Activated CD4-positive, alpha-beta T cell treated with anti-CD3 and anti-CD28 coated beads, Interleukin-2, amount 50 U/mL, for 4 hours (primary cell): ENCODE results near the gene LUZP2.
"Not testable (repeated sequence)": the region's sequence is repeated elsewhere in the genome, so short reads cannot be mapped to it uniquely, and the experiment has no call there.

Experiments used
- DNase-seq, 2 experiments: peaks; one replicate each; pipeline ENCODE4 v3.0.0-alpha.2; 2020

LUZP2 gene

DNA sequence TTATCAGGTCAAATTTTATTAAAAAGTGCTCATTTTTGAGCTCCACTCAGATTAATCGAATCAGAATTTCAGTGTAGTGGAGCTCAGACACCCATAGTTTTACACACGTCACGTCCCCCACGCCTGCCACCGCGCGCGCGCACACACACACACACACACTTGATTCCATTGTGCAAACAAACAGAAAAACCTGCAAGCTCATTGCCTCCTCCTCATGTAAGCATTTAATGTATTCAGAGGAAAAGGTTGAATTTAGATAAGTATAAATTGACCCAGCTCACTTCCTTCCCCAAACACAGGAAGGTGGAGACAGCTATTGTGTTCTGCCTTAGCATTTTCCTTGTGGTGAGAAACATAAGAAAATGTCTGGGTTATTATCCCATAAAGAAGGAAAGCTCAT is 336.7 kb downstream of the LUZP2 start:
- DNase-seq, result no peak

DNA sequence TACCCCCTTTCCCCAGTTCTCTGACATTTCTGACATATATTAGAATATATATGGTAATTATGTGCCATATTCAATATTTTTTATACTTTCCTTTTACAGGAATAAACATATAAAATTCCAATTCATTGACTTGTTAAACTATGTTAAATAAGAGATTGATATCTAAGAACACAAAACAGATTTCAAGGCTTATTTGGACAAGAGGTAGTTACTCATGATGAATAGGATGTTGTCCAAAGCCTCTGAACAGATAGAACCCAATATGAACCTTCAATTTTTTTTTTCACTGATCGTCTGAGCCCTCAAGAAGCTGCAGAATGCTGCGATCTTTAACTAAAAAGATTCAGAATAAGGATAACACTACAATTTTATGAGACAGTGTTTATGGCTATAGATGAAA is 340.3 kb downstream of the LUZP2 start:
- no peak for DNase-seq

DNA sequence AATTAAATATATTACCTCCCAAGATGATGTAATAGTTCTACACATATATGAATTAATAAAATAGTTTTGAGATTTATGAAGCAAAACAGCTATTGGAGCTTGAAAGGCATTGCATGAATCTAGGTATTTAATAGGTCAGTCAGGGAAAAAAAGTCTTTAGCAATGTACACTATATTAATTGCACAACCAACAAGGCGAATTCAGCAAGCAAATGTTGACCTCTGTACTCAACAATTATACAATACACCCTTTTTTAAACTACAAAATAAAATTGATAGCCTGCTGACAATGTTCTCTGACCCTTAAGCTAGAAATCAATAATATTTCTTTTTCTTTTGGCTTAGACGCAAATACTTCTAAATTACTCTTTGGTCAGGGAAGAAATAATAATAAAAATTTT is 345.5 kb downstream of the LUZP2 start:
- no peak for DNase-seq

DNA sequence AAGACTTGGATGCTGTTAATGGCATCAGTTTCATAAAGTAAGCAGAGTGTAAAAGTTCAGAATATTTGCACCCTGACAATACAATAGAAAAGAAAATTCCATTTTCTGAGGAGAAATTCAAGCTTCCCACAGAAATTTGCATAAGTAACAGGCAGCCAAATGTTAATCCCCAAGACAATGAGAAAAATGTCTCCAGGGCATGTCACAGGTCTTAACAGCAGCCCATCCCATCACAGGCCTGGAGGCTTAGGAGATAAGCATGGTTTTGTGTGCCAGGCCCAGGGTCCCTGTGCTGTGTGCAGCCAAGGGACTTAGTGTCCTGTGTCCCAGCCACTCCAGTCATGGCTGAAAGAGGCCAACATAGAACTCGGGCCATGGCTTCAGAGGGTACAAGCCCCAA is 347.6 kb downstream of the LUZP2 start:
- no peak for DNase-seq

DNA sequence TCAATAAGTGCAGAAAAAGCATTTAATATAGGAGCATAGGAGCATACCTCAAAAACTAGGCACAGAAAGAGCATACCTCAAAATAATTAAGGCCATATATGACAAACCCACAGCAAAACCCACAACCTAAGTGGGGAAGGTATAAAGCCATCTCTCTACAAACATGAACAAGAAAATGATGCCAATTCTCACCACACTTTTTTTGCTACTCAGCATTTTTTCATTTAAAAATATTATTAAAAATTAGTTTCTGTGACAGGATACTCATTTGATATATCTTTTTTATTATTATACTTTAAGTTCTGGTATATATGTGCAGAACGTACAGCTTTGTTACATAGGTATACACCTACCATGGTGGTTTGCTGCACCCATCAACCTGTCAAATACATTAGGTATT is 352.0 kb downstream of the LUZP2 start:
- no peak for DNase-seq

DNA sequence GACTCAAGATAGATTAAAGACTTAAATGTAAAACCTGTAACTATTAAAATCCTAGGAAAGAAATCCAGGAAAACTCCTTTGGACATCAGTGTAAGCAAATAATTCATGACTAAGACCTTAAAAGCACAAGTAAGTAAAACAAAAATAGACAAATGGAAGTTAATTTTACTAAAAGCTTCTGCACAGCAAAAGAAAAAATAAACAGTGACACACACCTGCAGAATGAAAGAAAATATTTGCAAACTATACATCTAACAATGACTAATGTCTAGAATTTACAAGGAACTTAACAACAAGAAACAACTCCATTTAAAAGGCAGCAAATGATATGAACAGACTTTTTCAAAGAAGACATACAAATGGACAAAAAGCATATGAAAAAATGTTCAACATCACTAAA is 359.1 kb downstream of the LUZP2 start:
- DNase-seq, result no peak

DNA sequence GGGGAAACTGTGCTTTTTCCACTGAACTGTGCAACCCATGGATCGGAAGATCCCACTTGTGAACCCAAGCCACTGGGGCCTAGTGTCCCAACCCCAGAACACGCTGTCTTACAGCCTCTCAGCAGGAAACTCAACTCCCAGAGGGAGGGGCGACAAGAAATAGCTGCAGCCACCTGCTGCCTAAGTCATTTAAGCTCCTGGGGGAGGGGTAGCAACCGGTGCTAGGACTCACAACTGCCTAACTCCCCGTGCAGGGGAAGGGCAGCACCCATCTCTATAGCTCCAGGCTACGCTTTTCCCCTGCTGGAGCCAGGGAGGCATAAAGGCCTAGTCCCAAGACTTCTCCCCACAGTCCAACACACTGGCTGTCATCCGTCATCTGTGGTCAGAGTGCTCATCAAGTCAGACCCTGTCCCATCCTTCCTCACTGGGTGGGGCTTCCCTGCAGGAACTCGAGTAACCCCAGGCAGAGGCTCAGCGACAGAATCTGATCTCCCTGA is 363.0 kb downstream of the LUZP2 start:
- DNase-seq, result no peak

GRCh38 chr11:24861440-24861839 is 364.6 kb downstream of the LUZP2 start:
- DNase-seq, result no peak

DNA sequence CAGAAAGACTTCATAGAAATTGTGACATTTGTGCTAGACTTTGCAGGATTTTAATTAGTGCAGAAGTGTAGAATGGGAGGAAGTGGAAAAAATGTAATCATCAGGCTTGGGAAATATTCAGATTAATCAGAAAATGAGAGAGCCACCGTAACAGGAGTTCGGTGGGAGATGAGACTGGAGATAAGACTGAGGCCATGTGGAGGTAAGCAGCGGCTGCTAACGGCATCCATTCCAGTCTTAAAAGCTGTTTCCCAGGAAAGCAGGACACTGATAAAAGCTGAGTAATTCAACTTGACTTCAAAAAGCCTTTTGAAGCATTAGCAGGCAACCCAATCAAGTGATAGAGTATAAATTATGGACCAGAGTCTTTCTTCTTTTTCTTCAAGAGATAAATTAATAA is 369.9 kb downstream of the LUZP2 start:
- no peak for DNase-seq

DNA sequence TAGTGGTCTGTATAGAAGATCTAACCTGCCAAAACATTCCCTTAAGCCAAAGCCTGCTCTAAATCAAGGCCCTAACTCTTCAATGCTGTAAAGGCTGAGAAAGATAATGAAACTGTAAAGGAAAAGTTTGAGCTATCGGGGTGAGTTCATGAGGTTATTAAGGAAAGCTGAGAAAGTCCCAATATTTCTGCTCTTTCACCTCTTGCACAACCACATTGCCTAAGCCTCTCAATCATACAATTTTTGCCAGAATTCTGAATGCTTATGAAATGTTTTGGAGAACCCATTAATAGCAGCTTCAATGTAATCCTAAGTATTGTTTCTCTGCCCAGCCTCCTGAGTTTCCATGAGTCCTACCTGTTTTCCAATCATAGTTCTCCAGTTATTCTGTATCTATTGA is 373.2 kb downstream of the LUZP2 start:
- no peak for DNase-seq

DNA sequence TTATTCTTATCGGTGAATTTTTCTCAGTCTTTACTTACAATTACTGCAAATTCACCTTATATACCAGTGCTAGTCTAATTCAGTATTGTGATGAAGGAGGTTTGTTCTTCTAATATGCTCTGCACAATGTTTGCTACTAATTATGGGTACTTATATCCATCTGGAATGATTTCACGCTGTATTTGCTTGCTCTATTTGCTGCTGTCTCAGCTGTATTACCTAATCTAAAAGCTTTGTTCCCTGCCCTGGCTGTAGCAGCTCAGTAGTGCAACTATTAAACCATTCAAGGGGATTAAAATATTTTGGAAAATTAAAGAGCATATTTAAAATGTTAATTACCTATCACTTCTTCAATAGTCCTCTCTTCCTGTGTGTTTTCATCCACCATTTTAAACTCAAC is 375.3 kb downstream of the LUZP2 start:
- DNase-seq, result no peak

DNA sequence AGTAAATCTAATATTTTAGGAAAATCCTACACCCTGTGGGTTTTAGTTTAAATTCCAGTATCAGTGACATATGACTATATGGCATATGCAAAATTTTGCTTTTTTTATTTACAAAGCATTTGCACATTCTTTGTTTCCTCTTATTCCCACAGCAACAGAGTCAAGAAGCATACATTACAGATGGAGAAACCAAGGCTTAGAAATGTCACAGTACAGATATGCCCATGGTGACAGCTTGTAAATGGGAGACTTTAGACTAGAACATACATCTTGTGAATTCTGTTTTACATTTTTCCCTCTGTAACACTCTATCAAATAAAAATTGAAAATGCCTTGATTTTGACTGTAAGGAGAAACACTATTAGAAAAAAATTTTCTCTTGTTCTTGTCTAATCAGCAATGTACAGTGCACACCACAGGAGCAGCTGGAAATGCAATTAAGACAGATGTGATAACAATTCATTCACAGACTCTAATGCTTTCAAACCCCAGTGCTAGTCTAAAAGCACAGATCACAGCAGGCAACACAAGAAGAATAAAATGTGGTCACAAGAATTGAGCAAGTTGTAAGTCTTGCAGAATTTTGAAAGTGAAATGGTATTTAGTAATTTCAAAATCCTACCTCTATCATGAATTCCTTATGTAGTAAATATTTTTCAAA is 375.9 kb downstream of the LUZP2 start:
- no peak for DNase-seq

- DNase-seq, result no peak
These were observed 384.1 kb downstream of the LUZP2 start for GRCh38 chr11:24880962-24881361.

DNA sequence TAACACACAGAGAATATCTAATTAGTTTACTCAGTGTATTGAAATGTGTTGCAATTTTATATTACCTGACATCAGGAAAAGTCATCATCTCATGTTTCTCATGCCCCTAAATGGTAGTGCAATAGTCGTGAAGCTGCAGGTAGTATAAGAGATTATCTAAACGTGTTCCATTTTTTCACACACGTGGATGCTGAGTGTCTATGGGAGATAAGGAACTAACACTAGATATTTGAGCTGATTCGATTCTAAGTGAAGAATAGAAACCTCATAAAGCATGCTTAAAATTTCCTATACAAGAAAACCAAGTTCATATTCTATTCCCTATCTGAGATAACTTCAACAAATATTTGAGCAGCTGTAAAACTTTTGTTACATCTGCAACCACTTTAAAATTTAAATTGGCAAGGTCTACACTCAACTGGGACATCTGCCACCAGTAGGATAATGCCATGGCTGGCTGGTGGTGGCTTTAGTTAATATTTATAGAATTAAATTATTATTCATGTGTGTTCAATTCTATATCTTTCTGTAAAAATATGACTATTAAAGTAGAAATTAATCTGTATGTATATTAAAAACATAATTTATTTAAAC is 388.8 kb downstream of the LUZP2 start:
- no peak for DNase-seq

GRCh38 chr11:24886880-24887619 is 390.2 kb downstream of the LUZP2 start:
- no peak for DNase-seq

DNA sequence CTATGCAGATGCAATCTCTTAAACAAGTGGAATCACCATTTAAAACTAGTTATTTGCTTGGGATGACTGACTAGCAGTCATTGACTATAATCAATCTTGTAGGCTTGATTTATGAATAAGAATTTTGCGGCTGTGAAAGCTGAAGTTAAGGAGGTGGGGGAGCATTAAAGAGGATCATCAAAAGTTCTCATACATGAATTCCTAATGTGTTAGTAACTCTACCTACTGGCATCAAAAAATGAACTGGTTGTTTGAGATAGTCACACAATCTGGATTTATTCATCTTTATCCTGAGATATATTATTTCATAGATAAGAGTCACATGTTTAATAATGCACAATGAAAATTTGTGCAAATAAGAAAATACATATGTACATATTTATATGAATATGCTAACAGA is 393.6 kb downstream of the LUZP2 start:
- no peak for DNase-seq

GRCh38 chr11:24891845-24892492 is 395.1 kb downstream of the LUZP2 start:
- not testable (repeated sequence) for DNase-seq

- no peak for DNase-seq
These were observed 399.4 kb downstream of the LUZP2 start for GRCh38 chr11:24896118-24896835.

GRCh38 chr11:24900514-24900913 is 403.7 kb downstream of the LUZP2 start:
- DNase-seq, result no peak

DNA sequence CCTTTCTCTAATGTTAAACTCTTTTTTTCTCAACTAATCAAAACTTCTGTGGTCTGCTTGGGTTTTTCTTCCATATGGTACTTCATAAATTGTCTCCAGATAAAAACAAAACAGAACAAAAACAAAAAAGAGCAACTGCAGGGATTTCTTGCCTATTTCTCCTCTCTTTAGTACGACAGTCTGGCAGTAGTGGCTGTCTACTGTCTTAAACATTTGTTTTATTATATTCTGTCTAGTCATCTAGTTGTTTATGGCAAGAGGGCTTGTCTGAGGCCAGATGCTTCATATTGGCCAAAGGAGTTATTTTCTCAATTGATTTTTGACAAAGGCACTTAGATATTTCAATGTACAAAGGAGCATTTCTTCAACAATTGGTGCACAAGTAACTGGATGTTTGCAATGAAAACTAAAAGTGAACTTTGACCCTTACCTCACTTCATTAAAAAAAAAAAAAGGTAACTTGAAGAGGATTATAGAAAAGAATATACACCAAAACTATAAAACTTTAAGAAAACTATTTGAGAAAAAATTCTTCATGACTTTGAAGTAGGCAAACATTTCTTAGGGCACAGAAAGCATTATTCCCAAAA is 404.2 kb downstream of the LUZP2 start:
- DNase-seq, result no peak

GRCh38 chr11:24903555-24903954 is 406.7 kb downstream of the LUZP2 start:
- DNase-seq, result no peak

- no peak for DNase-seq
These were observed 428.2 kb downstream of the LUZP2 start for GRCh38 chr11:24925091-24925490.
